ENCODE data around the gene GPR62.
A peak's percentile ranks its signal among the peaks of the same experiment; 100 is the strongest.

Gene GPR62

DNA sequence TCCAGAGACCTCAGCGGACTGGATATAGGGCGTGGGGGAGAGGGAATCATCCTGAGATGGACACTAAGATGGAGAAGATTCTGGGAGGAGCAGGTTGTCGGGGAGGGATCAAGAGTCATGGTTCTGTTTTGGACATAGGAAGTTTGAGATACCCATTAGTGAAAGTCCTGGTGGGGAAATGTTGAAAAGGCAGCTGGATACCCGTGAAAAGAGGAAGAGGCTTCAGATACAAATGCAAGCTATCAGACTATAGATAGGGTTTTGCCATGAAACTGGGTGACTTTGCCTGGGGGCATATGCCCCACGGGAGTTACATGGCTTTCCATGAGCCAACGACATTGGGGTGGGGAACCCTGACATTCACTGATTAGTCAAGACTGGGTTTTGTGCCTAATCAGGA is 1.1 kb upstream of the GPR62 start:
- CTCF ChIA-PET: interaction anchor here (1.6 to 6.7 kb wide), 4 partner anchors 9 to 20 kb away, joined by 3 to 52 read pairs (median 22); partner anchors contain the start of genes ABHD14A, ABHD14B, PARP3 and RRP9
- H3K4me3 ChIP-seq (ENCODE audit: low read depth, low read length): no peak overlapping the region
- DNase-seq (ENCODE audit: low read depth, low spot score): no peak
- no peak for TF ChIP-seq CTCF (IDR thresholded peaks at IDR 0.05; ENCODE audit: insufficient read depth, low read length, missing control alignments)
- POLR2A ChIA-PET: interaction anchor here (1.1 kb wide), 1 partner anchor 21 kb away, joined by 4 read pairs; the partner anchor contains the start of gene ABHD14A

DNA sequence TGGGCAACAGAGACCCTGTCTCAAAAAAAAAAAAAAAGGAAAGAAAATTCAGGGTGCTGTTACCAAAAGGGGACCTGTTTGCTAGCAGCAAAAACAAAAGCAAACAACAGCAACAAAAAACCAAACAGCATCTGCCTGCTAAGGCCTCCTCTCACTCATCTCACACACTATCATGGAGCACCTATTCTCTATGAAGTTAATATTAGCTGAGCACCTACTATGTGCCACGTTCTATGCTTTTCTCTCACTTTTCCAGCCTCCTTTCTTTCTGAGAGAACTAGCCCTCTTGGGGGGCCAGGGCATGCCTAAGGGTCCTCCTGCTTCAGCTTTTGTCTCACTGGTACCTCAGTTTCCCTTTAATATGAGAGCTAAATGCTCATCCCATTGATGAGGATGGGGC is 468 bp upstream of the GPR62 start:
- DNase-seq (ENCODE audit: low read depth, low spot score): no peak
- no peak for TF ChIP-seq CTCF (IDR thresholded peaks at IDR 0.05; ENCODE audit: insufficient read depth, low read length, missing control alignments)
- no peak overlapping the region for H3K4me3 ChIP-seq (ENCODE audit: low read depth, low read length)
- ChIA-PET POLR2A (interaction anchor here (1.1 kb wide), 1 partner anchor 20 kb away, joined by 4 read pairs; the partner anchor contains the start of gene ABHD14A), CTCF (interaction anchor here (1.6 to 6.7 kb wide), 4 partner anchors 10 to 19 kb away, joined by 3 to 52 read pairs (median 22); partner anchors contain the start of genes ABHD14A, ABHD14B, PARP3 and RRP9)

- peak; percentile 47 for TF ChIP-seq CTCF (IDR thresholded peaks at IDR 0.05; ENCODE audit: insufficient read depth, low read length, missing control alignments)
- H3K4me3 ChIP-seq (ENCODE audit: low read depth, low read length): no peak overlapping the region
- no peak for DNase-seq (ENCODE audit: low read depth, low spot score)
- ChIA-PET CTCF (interaction anchor here (2.3 to 6.7 kb wide), 4 partner anchors 9 to 18 kb away, joined by 8 to 52 read pairs (median 22); partner anchors contain the start of genes ABHD14A, ABHD14B, PARP3 and RRP9), POLR2A (no interaction called here)
Measured at GRCh38 chr3:51955893-51956770, 951 bp downstream of the GPR62 start.

DNA sequence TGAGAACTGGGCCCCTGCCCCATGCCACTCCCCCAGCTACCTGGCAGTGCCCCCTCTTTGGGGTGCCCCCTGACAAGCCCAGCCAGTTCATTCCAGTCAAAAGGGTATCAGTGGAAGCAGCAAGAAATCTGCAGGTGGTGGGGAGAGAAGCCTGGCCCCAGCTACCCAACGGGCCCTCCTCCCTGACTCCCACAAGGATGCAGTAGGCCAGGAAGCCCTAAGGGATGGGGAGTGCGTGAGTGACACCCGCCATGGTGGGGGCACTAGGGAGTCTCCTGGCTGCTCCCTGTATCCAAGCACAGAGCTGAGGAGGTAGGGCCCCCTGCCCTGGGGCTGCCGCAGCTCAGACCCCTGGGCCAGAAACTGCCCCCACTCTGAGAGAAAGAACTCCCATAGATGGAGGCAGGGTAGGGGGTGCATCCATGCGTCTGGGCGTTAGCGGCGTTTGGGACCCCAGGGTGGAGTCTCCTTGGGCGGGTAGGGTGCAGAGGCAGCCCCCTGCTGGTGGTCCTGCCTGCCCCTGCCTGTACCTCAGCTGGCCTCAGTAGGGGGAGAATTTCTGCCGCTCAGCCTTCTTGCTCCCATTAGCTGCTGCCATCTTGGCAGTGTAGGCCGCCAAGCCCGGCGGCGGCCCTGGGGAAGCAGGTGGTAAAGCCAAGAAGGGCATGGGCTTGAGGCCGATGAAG is 2.5 kb downstream of the GPR62 start:
- no peak overlapping the region for H3K4me3 ChIP-seq (ENCODE audit: low read depth, low read length)
- ChIA-PET POLR2A (interaction anchor here (1.1 kb wide), 1 partner anchor 17 kb away, joined by 3 read pairs; the partner anchor contains the start of gene ABHD14A), CTCF (interaction anchor here (0.9 to 2.3 kb wide), 4 partner anchors 14 to 25 kb away, joined by 3 to 8 read pairs (median 4); partner anchors contain the start of genes ABHD14B and PARP3)
- no peak for TF ChIP-seq CTCF (IDR thresholded peaks at IDR 0.05; ENCODE audit: insufficient read depth, low read length, missing control alignments)
- no peak for DNase-seq (ENCODE audit: low read depth, low spot score)

- ChIA-PET POLR2A (interaction anchor here (1.1 kb wide), 1 partner anchor 16 kb away, joined by 3 read pairs; the partner anchor contains the start of gene ABHD14A), CTCF (interaction anchor here (0.8 to 7.3 kb wide), 3 partner anchors 15 to 16 kb away, joined by 5 to 67 read pairs (median 8); partner anchors contain the start of genes ABHD14A, ABHD14B and PARP3)
- DNase-seq (ENCODE audit: low read depth, low spot score): no peak
- no peak overlapping the region for H3K4me3 ChIP-seq (ENCODE audit: low read depth, low read length)
- TF ChIP-seq CTCF (IDR thresholded peaks at IDR 0.05; ENCODE audit: insufficient read depth, low read length, missing control alignments): no peak
Measured at GRCh38 chr3:51958603-51959521, 3.7 kb downstream of the GPR62 start.
